Smooth muscle cell of the brain vasculature (primary cell): ENCODE measurements around the gene TTC12.
"Not testable (repeated sequence)": the region's sequence is repeated elsewhere in the genome, so short reads cannot be mapped to it uniquely, and the experiment has no call there.

Experiments
- DNase-seq: peaks from one replicate; pipeline ENCODE4 v3.0.0-alpha.2; 2012; ENCODE audit warnings: low read depth, low spot score

TTC12 gene

GRCh38 chr11:113283881-113284280 lies 30.5 kb upstream of the TTC12 start:
- no peak for DNase-seq

GRCh38 chr11:113286009-113286408 lies 28.4 kb upstream of the TTC12 start:
- no peak for DNase-seq

- DNase-seq, result no peak
Observed at GRCh38 chr11:113286509-113287497, 27.6 kb upstream of the TTC12 start.

- DNase-seq, result no peak
Observed at GRCh38 chr11:113287801-113288200, 26.6 kb upstream of the TTC12 start.

- DNase-seq, result no peak
Observed at GRCh38 chr11:113288286-113288863, 26.0 kb upstream of the TTC12 start.

- no peak for DNase-seq
Observed at GRCh38 chr11:113289431-113290187, 24.8 kb upstream of the TTC12 start.

GRCh38 chr11:113293936-113294335 lies 20.4 kb upstream of the TTC12 start:
- DNase-seq, result no peak

GRCh38 chr11:113295993-113296392 lies 18.4 kb upstream of the TTC12 start:
- no peak for DNase-seq

GRCh38 chr11:113296447-113297205 lies 17.8 kb upstream of the TTC12 start:
- no peak for DNase-seq

- not testable (repeated sequence) for DNase-seq
Observed at GRCh38 chr11:113298496-113298895, 15.9 kb upstream of the TTC12 start.

- no peak for DNase-seq
Observed at GRCh38 chr11:113304916-113305315, 9.5 kb upstream of the TTC12 start.

- DNase-seq, result no peak
Observed at GRCh38 chr11:113305440-113306336, 8.7 kb upstream of the TTC12 start.

GRCh38 chr11:113308601-113309000 lies 5.8 kb upstream of the TTC12 start:
- DNase-seq, result no peak

- DNase-seq, result no peak
Observed at GRCh38 chr11:113311536-113311935, 2.8 kb upstream of the TTC12 start.

- DNase-seq, result no peak
Observed at GRCh38 chr11:113313601-113314000, 782 bp upstream of the TTC12 start.

GRCh38 chr11:113314065-113314388 lies 356 bp upstream of the TTC12 start:
- DNase-seq, result no peak

- DNase-seq, result no peak
Observed at GRCh38 chr11:113315811-113316210, 1.4 kb downstream of the TTC12 start.

GRCh38 chr11:113316256-113316655 lies 1.9 kb downstream of the TTC12 start:
- DNase-seq, result no peak

GRCh38 chr11:113317339-113317738 lies 3.0 kb downstream of the TTC12 start:
- no peak for DNase-seq

- DNase-seq, result no peak
Observed at GRCh38 chr11:113319085-113319484, 4.7 kb downstream of the TTC12 start.

GRCh38 chr11:113322158-113322557 lies 7.8 kb downstream of the TTC12 start:
- no peak for DNase-seq
